ACHN (cell line): Measurements from ENCODE around the gene EEPD1.

Source experiments
- DNase-seq: peaks from one replicate; pipeline ENCODE4 v3.0.0-alpha.2; 2015
- in situ Hi-C: cut with HindIII; loops from 2 replicates; pipeline ENCODE4 v1.10.0; 2017; ENCODE audit warnings: low sequenced_read_pairs, low pct_ligation_motif_present, low pct_unique_long_range_greater_than_20kb

The EEPD1 gene

GRCh38 chr7:36151921-36152755, 916 bp upstream of the EEPD1 start:
- DNase-seq, result no peak
- in situ Hi-C loops, result no loop called here

GRCh38 chr7:36153571-36154097, 580 bp downstream of the EEPD1 start:
- in situ Hi-C loops, result no loop called here

GRCh38 chr7:36154255-36155212, 1.5 kb downstream of the EEPD1 start:
- no peak for DNase-seq
- in situ Hi-C loops, result no loop called here

More at GRCh38 chr7:36153571-36154097, 580 bp downstream of the EEPD1 start:
- no peak for DNase-seq

- DNase-seq, result no peak
- in situ Hi-C loops, result no loop called here
Measured at GRCh38 chr7:36155811-36156361, 2.8 kb downstream of the EEPD1 start.

- in situ Hi-C loops, result no loop called here
Measured at GRCh38 chr7:36157527-36158320, 4.7 kb downstream of the EEPD1 start.

GRCh38 chr7:36158321-36158605, 5.2 kb downstream of the EEPD1 start:
- in situ Hi-C loops, result no loop called here
- DNase-seq, result no peak

More at GRCh38 chr7:36157527-36158320, 4.7 kb downstream of the EEPD1 start:
- no peak for DNase-seq

- in situ Hi-C loops, result no loop called here
- no peak for DNase-seq
Measured at GRCh38 chr7:36159618-36160017, 6.6 kb downstream of the EEPD1 start.

GRCh38 chr7:36160313-36160712, 7.3 kb downstream of the EEPD1 start:
- in situ Hi-C loops, result no loop called here
- no peak for DNase-seq

GRCh38 chr7:36161996-36162395, 8.9 kb downstream of the EEPD1 start:
- no peak for DNase-seq
- in situ Hi-C loops, result no loop called here

- no peak for DNase-seq
- in situ Hi-C loops, result no loop called here
Measured at GRCh38 chr7:36165059-36165458, 12.0 kb downstream of the EEPD1 start.

GRCh38 chr7:36165802-36166201, 12.7 kb downstream of the EEPD1 start:
- in situ Hi-C loops, result no loop called here

GRCh38 chr7:36167403-36168050, 14.5 kb downstream of the EEPD1 start:
- DNase-seq, result no peak
- in situ Hi-C loops, result no loop called here

More at GRCh38 chr7:36165802-36166201, 12.7 kb downstream of the EEPD1 start:
- no peak for DNase-seq

- DNase-seq, result no peak
- in situ Hi-C loops, result no loop called here
Measured at GRCh38 chr7:36171503-36171902, 18.4 kb downstream of the EEPD1 start.

- no peak for DNase-seq
- in situ Hi-C loops, result no loop called here
Measured at GRCh38 chr7:36175886-36176285, 22.8 kb downstream of the EEPD1 start.

GRCh38 chr7:36176697-36177096, 23.6 kb downstream of the EEPD1 start:
- in situ Hi-C loops, result no loop called here
- no peak for DNase-seq

GRCh38 chr7:36180121-36180520, 27.1 kb downstream of the EEPD1 start:
- DNase-seq, result no peak
- in situ Hi-C loops, result no loop called here

GRCh38 chr7:36181668-36182067, 28.6 kb downstream of the EEPD1 start:
- DNase-seq, result no peak
- in situ Hi-C loops, result no loop called here
